ENCODE data around the gene HES5.

The HES5 gene

GRCh38 chr1:2530513-2531361, 674 bp upstream of the HES5 start:
- FAIRE-seq: no peak

- no peak for FAIRE-seq
Measured at GRCh38 chr1:2528966-2529783, 888 bp downstream of the HES5 start.

DNA sequence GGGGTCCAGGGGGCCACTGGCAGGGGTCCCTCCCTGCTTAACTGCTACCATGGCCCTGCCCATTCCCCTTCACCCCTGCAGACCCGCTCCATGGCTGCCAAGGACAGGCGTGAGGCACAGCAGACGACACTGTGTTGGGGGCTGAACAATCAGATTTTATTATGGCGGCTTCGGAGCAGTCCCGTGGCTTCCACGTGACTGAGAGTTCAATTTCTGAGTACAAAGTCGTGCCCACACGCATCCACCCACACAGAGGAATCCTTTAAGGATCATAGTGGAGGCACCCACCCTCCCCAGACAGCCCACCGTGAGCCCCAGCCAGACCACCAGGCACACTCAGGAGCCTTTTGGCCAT, 1.5 kb downstream of the HES5 start:
- no peak for FAIRE-seq

DNA sequence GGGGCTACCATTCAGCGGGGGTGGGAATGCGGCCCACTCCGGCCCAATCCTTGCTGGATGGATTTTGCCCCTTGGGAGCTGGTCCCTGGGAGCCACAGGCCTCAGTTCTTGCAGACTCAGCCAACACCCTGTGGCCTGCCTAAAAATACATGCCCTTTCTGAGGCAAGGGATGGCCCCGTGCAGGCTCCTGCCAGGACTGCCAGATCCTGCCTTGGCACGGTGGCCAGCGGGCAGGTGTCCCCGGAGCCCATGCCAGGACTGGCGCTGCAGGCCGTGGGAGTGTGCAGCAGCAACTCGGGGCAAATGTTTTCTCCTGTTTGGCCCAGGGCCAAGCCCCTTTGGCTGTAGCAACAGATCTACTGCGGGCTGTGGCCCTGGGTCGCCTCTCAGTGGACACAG, 2.0 kb downstream of the HES5 start:
- no peak for FAIRE-seq

GRCh38 chr1:2527556-2527860, 2.6 kb downstream of the HES5 start:
- no peak for FAIRE-seq

- no peak for FAIRE-seq
Measured at GRCh38 chr1:2526824-2527555, 3.1 kb downstream of the HES5 start.

DNA sequence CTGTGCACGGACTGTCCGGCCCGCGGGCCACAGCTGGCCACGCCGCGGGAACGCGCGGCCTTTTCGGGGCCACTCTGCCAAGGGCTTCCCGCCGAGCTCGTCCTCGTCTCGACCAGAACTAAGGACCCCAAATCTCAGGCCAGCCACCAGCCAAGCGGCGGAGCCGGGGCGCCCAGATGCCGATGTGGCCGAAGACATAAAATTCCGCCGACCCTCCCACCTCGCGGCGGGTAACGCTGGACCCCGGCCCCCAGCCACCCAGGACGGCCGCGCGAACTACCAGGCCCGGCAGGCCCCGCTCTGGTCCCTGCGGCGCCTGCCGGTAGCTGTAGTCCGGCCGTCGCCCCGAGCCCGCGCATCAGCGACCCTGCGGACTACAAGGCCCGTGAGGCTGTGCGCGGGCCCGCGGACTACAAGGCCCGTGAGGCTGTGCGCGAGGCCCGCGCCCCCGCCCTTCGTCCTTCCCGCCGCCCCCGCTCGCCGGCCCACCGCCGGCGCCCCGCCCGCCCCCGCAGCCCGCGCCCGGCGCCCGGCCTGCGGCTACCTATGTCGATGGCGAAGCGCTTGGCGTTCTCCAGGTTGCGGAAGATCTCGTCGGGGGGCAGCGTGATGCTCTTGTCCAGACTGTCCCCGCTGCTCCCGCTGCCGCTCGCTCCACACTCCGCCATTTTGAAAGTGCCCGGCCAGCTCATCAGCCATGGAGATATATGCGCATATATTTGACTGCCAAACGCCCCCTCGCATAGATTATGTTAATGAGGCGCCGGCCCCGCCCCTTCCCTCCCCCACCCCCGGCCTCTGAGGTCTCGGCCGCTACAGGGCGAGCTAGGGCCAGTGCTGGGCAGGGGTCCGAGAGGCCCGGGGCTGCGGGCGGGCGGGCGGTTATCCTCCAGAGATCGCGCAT, 3.9 kb downstream of the HES5 start, which contains the start of gene PANK4:
PANK4 (minus strand) TSS at position 677 of the 904 bp plus-strand sequence; CDS start at position 668, 9 bp downstream.
- FAIRE-seq: no peak

DNA sequence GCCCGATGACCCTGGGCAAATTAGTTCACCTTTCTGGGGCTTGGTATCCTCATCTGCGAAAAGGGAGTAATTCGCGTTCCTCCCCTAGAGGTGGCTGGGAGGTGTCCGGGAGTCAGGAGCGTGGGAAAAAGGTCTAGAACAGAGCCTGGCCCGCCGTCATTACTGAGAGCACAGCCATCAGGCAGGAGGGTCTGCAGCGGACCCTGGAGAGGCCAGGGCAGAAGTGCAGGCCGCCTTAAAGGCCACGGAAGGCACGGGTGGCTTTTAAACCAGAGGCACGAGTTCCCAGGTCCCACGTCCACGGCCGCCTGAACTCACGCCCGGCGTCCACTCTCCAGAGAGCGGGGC, 4.5 kb downstream of the HES5 start:
- FAIRE-seq: no peak

DNA sequence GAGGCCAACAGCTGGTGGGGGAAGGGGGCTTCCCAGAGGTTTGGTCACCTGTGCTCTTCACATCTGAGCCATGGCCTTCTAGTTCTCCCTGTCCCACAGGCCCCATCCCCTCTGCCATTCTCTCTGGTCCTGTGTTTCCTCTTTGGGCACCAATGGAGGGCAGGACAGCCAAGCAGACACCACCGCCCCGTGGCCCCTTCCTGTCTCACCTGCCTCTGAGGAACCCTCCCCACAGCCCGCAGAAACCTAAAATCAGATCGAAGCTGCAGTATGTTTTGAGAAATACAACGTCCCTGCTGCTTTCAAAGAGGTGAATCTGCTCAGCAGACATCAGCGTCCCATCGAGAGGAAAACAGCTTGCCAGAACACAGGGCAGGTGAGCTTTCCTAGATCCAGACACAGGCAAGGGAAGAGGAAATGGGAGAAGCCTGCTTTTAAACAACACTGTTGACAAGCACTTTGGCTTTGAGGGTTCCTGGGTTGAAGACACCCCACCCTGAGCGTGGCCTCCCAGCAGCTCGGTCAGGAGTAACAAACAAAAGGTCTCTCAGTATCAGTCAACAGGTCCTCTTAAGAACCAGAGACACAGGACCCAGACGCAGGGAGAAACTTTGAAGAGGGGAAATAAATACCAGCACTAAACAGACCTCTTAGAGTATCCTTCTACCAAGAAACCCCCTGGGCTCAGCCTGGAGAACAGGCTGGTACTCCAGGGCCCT, 6.0 kb downstream of the HES5 start:
- no peak for FAIRE-seq

DNA sequence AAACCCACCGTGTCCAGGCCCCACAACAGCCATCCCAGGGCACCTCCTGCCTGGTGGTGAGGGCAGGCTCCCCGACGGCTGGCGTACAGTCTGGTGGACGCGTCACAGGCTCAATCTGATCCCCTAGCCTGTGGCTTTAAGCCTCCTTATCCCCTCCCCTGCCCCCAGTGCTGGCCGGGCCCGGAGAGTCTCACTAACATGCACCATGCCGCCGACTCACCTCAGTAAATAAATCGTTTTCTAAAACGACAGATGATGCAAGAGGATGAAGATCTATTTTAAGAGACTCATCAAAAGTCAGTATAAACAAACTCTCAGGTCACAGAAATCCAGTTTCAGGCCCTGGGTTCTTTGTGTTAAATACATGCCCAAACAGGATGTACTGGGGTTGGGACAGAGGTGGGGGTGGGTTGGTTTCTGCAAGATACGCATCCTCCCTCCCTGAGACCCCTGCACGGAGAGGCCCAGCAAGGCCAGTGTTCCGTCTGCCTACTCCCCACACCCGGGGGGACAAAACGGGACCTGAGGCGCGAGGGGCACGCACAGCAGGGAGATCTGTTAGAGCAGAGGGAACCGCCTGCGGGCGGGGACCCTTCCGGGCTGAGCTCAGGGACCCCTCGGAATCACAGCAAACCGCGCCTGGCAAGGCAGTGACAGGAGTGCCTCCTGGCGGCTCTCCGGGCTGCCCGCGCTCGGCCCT, 6.7 kb downstream of the HES5 start:
- FAIRE-seq: no peak

GRCh38 chr1:2522230-2522629, 7.8 kb downstream of the HES5 start:
- no peak for FAIRE-seq

DNA sequence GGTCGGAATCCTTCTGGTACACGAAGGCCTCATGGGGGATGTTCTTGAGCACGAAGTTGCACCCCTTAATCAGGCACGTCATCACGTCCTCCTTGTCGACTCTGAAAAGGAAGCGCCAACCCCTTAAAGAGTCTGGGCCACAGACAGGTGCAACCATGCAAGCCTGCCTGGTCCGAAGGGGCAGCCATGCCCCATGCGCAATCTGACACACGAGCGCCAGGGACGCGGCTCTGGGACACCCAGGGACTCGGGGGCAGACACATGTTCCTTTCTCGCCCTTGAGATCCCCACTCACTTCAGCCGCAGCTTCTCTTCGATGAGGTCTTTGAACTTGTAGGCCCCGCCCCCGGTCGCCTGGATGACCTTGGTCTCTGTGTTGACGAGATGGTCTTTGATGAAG, 9.3 kb downstream of the HES5 start:
- FAIRE-seq: no peak

DNA sequence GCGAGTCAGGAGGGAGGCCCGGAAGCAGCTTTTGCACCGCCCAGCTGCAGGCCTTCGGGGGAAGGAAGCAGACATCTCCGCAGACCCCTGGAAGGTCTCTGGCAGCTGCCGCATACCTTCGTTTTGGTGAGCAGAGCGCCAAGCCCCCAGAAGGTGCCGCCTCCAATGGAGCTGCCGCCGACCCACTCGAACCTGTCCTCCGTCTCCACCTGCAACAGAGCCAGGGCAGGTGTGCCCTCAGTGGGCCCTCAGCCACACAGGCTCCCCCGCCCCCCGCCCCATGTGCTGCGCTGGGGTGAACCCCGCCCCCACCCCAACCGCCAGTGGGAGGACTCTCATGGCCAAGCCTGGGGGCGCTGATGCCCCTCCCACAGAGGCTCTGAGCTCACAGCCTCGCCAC, 9.9 kb downstream of the HES5 start:
- FAIRE-seq: no peak

- no peak for FAIRE-seq
Measured at GRCh38 chr1:2519729-2520128, 10.3 kb downstream of the HES5 start.

- FAIRE-seq: no peak
Measured at GRCh38 chr1:2519029-2519685, 10.9 kb downstream of the HES5 start.

DNA sequence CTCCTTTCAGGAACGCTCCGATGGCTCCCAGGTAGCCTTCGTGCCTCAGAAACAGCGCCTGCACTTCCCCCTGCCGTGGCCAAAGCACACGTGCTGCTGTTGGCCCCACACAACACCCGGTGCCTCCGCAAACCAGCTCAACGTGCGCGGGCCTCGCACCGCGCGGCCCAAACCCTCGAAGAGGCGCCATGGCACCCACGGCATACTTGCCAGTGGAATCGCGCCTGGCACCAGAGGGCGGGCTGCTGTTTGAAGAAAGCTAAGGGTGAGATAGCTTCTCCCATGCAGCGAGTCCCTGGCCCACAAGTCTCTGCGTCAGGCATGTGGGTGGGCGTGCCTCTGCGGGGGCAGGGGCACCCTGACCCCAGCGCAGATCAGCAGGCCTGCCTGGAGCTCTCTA, 11.5 kb downstream of the HES5 start:
- no peak for FAIRE-seq

DNA sequence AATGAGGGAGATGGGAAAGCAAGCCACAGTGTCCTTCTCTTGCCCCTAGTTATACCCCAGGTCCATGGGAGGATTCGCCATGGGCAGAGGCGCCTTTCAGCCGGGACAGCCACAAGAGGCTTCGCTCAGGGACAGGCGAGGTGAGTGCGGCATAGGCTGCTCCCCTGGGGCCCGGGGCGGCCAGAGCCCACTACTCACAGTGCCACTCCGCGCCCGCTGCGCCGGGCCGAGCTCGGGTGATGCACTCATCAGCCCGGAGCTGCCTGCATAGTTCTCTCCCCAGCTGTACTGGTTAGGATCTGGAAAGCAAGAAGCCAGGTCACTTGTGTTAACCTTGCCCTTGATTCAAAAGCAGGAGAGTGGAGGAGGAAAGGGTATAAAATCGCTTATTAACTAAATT, 12.1 kb downstream of the HES5 start:
- FAIRE-seq: no peak

DNA sequence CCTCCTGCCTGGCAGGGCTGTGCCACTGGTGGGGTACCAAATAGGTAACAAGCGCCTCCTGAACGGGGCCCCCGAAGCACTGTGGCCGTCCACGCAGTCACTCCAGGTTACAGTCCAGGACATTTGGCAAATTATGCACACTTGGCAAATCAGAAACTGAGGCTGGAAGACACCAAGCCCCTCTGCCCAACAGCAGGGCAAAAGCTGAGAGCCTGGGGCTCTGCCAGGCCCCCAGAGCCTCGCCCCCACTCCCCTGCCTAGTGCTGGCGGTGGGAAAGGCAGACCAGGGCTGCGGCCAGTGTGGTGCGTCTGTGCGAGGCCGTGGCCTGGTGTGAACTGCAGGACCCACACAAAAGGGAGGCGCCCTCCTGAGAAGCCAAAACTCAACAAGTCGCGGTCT, 13.1 kb downstream of the HES5 start:
- no peak for FAIRE-seq

DNA sequence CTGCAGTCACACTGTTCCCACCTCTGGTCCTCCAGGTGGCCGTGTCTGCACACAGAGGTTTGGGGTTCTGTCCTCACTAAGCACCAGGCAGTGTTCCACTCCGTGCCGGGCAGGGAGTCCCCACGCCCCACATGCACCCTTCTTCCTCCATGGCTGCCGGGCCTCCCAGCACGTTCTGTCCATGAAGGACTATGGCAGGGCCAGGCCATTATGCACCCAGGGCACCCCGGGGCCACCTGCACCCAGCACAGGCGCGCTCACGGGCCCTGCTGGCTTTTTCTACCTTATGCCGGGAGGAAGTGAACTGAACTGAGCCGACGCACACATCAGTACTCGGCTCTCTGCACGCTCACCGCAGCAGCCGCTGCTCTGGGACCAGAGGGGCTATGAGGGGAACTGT, 13.9 kb downstream of the HES5 start:
- no peak for FAIRE-seq

GRCh38 chr1:2515763-2516080, 14.3 kb downstream of the HES5 start:
- FAIRE-seq: no peak
